ENCODE results near the gene MNX1.

DNA sequence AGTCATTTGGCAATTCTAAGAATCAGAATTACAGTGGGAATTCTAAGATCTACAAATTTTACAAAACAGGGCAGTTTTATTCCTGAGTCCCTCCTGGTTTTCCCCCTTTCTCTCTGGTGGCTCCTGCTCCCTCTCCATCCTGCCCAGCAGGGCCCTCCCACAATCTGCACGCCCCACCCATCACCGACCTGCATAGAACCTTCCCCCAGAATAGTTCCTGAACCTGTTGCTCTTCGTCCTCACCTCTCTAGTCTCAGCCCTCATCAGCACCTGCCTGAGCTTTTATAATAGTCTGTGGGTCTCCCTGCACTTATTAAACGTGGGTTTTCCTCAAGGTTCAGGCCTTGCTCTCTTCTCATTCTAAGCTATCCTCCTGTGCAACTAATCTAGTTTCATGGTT lies 49.1 kb upstream of the MNX1 start:
- TF ChIP-seq, protein P1, sequence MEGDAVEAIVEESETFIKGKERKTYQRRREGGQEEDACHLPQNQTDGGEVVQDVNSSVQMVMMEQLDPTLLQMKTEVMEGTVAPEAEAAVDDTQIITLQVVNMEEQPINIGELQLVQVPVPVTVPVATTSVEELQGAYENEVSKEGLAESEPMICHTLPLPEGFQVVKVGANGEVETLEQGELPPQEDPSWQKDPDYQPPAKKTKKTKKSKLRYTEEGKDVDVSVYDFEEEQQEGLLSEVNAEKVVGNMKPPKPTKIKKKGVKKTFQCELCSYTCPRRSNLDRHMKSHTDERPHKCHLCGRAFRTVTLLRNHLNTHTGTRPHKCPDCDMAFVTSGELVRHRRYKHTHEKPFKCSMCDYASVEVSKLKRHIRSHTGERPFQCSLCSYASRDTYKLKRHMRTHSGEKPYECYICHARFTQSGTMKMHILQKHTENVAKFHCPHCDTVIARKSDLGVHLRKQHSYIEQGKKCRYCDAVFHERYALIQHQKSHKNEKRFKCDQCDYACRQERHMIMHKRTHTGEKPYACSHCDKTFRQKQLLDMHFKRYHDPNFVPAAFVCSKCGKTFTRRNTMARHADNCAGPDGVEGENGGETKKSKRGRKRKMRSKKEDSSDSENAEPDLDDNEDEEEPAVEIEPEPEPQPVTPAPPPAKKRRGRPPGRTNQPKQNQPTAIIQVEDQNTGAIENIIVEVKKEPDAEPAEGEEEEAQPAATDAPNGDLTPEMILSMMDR (IDR thresholded peaks at IDR 0.05; ENCODE audit: insufficient read depth, low read depth, low read length) = no peak
- no peak for TF ChIP-seq EZH2 (IDR thresholded peaks at IDR 0.05; ENCODE audit: insufficient read depth, low read length)

Measured in astrocyte (in vitro differentiated cells and primary cell).